ENCODE data around the gene COPS9. TPM values are rescaled to one million over a fixed set of nuclear protein-coding genes. Genes with fewer than 3 reads are reported as not detected.
A peak's percentile ranks its signal among the peaks of the same experiment; 100 is the strongest.

COPS9 gene
- 100 to 1,000 TPM; 294 to 465 (median 356) TPM for polyA plus RNA-seq

GRCh38 chr2:240136013-240136670 is at the start of gene COPS9:
COPS9 (minus strand) TSS chr2:240136305; CDS start chr2:240136284, 21 bp downstream.
- H3K36me3 Mint-ChIP-seq, result peaks cover 0 to 11% (median 7%) of the 10 kb centered on the region in 3 donors
- peak within 1 kb of the TSS; percentile 93 to 96 (median 94) for H3K4me3 Mint-ChIP-seq
- peaks cover 3 to 4% (median 3%) of the 10 kb centered on the region in 3 donors for H3K27me3 Mint-ChIP-seq (ENCODE audit: low read depth in 3 of 3)
- DNase-seq, result peak; percentile 83 to 89 (median 86)
- H3K9me3 Mint-ChIP-seq, result no peaks in the 10 kb centered on the region
- H3K4me1 Mint-ChIP-seq, result peaks cover 26 to 34% of the 10 kb centered on the region in 2 donors
- H3K27ac Mint-ChIP-seq, result peak within 1 kb of the TSS; percentile 64 to 94 (median 84)

GRCh38 chr2:240184656-240185055 is 48.6 kb upstream of the COPS9 start:
- H3K36me3 Mint-ChIP-seq, result no peaks in the 10 kb centered on the region
- H3K4me1 Mint-ChIP-seq, result no peaks in the 10 kb centered on the region

GRCh38 chr2:240183875-240184590 is 47.9 kb upstream of the COPS9 start:
- H3K27ac Mint-ChIP-seq, result no peak overlapping the region
- H3K27me3 Mint-ChIP-seq (ENCODE audit: low read depth in 3 of 3), result peaks cover 3 to 12% (median 7%) of the 10 kb centered on the region in 3 donors
- DNase-seq, result no peak
- H3K36me3 Mint-ChIP-seq, result no peaks in the 10 kb centered on the region
- no peaks in the 10 kb centered on the region for H3K9me3 Mint-ChIP-seq
- H3K4me3 Mint-ChIP-seq, result no peak overlapping the region
- H3K4me1 Mint-ChIP-seq, result no peaks in the 10 kb centered on the region

More at GRCh38 chr2:240184656-240185055, 48.6 kb upstream of the COPS9 start:
- DNase-seq, result no peak
- no peak overlapping the region for H3K27ac Mint-ChIP-seq
- H3K4me3 Mint-ChIP-seq, result no peak overlapping the region
- H3K9me3 Mint-ChIP-seq, result no peaks in the 10 kb centered on the region
- H3K27me3 Mint-ChIP-seq (ENCODE audit: low read depth in 3 of 3), result peaks cover 3 to 9% (median 8%) of the 10 kb centered on the region in 3 donors

GRCh38 chr2:240183006-240183874 is 47.1 kb upstream of the COPS9 start:
- no peak overlapping the region for H3K4me3 Mint-ChIP-seq
- H3K36me3 Mint-ChIP-seq, result no peaks in the 10 kb centered on the region
- no peak for DNase-seq
- H3K27ac Mint-ChIP-seq, result no peak overlapping the region
- no peaks in the 10 kb centered on the region for H3K4me1 Mint-ChIP-seq
- H3K27me3 Mint-ChIP-seq (ENCODE audit: low read depth in 3 of 3), result peaks cover 3 to 11% (median 7%) of the 10 kb centered on the region in 3 donors
- H3K9me3 Mint-ChIP-seq, result no peaks in the 10 kb centered on the region

- Mint-ChIP-seq H3K9me3 (no peaks in the 10 kb centered on the region), H3K27me3 (ENCODE audit: low read depth in 3 of 3) (peaks cover 3 to 14% (median 7%) of the 10 kb centered on the region in 3 donors), H3K4me1 (no peaks in the 10 kb centered on the region)
Measured at GRCh38 chr2:240182476-240182875, 46.4 kb upstream of the COPS9 start.

GRCh38 chr2:240182001-240182400 is 45.9 kb upstream of the COPS9 start:
- DNase-seq, result no peak

More at GRCh38 chr2:240182476-240182875, 46.4 kb upstream of the COPS9 start:
- Mint-ChIP-seq H3K27ac (no peak overlapping the region), H3K4me3 (no peak overlapping the region), H3K36me3 (no peaks in the 10 kb centered on the region)
- no peak for DNase-seq

GRCh38 chr2:240179941-240180666 is 44.0 kb upstream of the COPS9 start:
- Mint-ChIP-seq H3K4me3 (no peak overlapping the region), H3K36me3 (no peaks in the 10 kb centered on the region), H3K4me1 (no peaks in the 10 kb centered on the region), H3K27me3 (ENCODE audit: low read depth in 3 of 3) (peaks cover 4 to 10% (median 7%) of the 10 kb centered on the region in 3 donors), H3K27ac (no peak overlapping the region), H3K9me3 (no peaks in the 10 kb centered on the region)
- no peak for DNase-seq

More at GRCh38 chr2:240182001-240182400, 45.9 kb upstream of the COPS9 start:
- H3K27me3 Mint-ChIP-seq (ENCODE audit: low read depth in 3 of 3), result peaks cover 4 to 14% (median 7%) of the 10 kb centered on the region in 3 donors
- H3K4me3 Mint-ChIP-seq, result no peak overlapping the region
- no peak overlapping the region for H3K27ac Mint-ChIP-seq
- H3K4me1 Mint-ChIP-seq, result no peaks in the 10 kb centered on the region
- no peaks in the 10 kb centered on the region for H3K36me3 Mint-ChIP-seq
- no peaks in the 10 kb centered on the region for H3K9me3 Mint-ChIP-seq

- Mint-ChIP-seq H3K27ac (no peak overlapping the region), H3K36me3 (no peaks in the 10 kb centered on the region), H3K9me3 (peaks cover 0 to under 1% (median 0%) of the 10 kb centered on the region in 6 donors), H3K27me3 (ENCODE audit: low read depth in 3 of 3) (peaks cover 4 to 10% (median 5%) of the 10 kb centered on the region in 3 donors), H3K4me3 (no peak overlapping the region), H3K4me1 (no peaks in the 10 kb centered on the region)
- DNase-seq, result no peak
Measured at GRCh38 chr2:240179186-240179815, 43.2 kb upstream of the COPS9 start.

GRCh38 chr2:240178564-240178963 is 42.5 kb upstream of the COPS9 start:
- Mint-ChIP-seq H3K4me1 (no peaks in the 10 kb centered on the region), H3K27me3 (ENCODE audit: low read depth in 3 of 3) (peaks cover 4 to 10% (median 5%) of the 10 kb centered on the region in 3 donors), H3K9me3 (peaks cover 0 to 1% (median 0%) of the 10 kb centered on the region in 6 donors), H3K27ac (no peak overlapping the region), H3K36me3 (no peaks in the 10 kb centered on the region), H3K4me3 (no peak overlapping the region)
- no peak for DNase-seq

- peaks cover 0 to 1% (median 0%) of the 10 kb centered on the region in 6 donors for H3K9me3 Mint-ChIP-seq
- DNase-seq, result no peak
- no peaks in the 10 kb centered on the region for H3K4me1 Mint-ChIP-seq
- H3K36me3 Mint-ChIP-seq, result no peaks in the 10 kb centered on the region
- H3K27ac Mint-ChIP-seq, result no peak overlapping the region
- H3K4me3 Mint-ChIP-seq, result no peak overlapping the region
- peaks cover 0 to 12% (median 5%) of the 10 kb centered on the region in 3 donors for H3K27me3 Mint-ChIP-seq (ENCODE audit: low read depth in 3 of 3)
Measured at GRCh38 chr2:240174496-240174895, 38.4 kb upstream of the COPS9 start.

GRCh38 chr2:240172071-240172895 is 36.2 kb upstream of the COPS9 start:
- Mint-ChIP-seq H3K27ac (no peak overlapping the region), H3K4me1 (no peaks in the 10 kb centered on the region)

GRCh38 chr2:240170883-240171282 is 34.8 kb upstream of the COPS9 start:
- H3K4me1 Mint-ChIP-seq, result no peaks in the 10 kb centered on the region
- DNase-seq, result no peak
- peaks cover 0 to 4% (median 2%) of the 10 kb centered on the region in 3 donors for H3K27me3 Mint-ChIP-seq (ENCODE audit: low read depth in 3 of 3)
- no peaks in the 10 kb centered on the region for H3K36me3 Mint-ChIP-seq
- H3K27ac Mint-ChIP-seq, result no peak overlapping the region
- H3K9me3 Mint-ChIP-seq, result peaks cover 0 to 1% (median 0%) of the 10 kb centered on the region in 6 donors
- no peak overlapping the region for H3K4me3 Mint-ChIP-seq

More at GRCh38 chr2:240172071-240172895, 36.2 kb upstream of the COPS9 start:
- DNase-seq, result no peak
- H3K9me3 Mint-ChIP-seq, result peaks cover 0 to 1% (median 0%) of the 10 kb centered on the region in 6 donors
- H3K36me3 Mint-ChIP-seq, result no peaks in the 10 kb centered on the region
- H3K4me3 Mint-ChIP-seq, result no peak overlapping the region
- H3K27me3 Mint-ChIP-seq (ENCODE audit: low read depth in 3 of 3), result peaks cover 0 to 5% (median 4%) of the 10 kb centered on the region in 3 donors
